ENCODE results near the gene CDHR5. TPM values are rescaled to one million over a fixed set of nuclear protein-coding genes. Genes with fewer than 3 reads are reported as not detected.
A peak's percentile ranks its signal among the peaks of the same experiment; 100 is the strongest.

The CDHR5 gene
- total and polyA plus RNA-seq, 2 experiments from 2014 or later = 0.18 to 0.27 TPM

DNA sequence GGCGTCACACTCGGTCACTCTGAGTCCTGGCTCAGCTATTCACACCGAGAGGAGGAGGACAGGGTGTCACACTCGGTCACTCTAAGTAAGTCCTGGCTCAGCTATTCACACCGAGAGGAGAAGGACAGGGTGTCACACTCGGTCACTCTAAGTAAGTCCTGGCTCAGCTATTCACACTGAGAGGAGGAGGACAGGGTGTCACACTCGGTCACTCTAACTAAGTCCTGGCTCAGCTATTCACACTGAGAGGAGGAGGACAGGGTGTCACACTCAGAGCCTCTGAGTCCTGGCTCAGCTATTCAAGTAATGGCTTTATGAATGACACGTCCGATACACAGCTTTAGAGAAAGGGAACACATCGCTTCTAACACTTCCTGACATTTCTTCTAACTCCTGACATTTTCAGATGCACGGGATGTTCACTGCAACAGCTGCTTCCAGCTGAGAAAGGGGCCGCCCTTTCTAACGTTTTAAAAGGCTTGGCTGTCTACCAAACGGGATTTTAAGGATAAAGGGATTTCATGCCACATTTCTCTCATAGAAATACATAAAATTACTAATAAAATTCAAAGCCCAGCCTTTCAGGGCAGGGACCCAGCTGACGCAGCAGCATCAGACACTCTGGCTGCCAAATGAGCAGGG, 40.4 kb upstream of the CDHR5 start:
- Histone ChIP-seq H3K9me3 (ENCODE audit: low read depth) (no peaks in the 10 kb centered on the region), H3K4me1 (ENCODE audit: low read depth) (peaks cover 8% of the 10 kb centered on the region), H3K27me3 (no peaks in the 10 kb centered on the region), H3K4me3 (no peak overlapping the region), H3K36me3 (peaks cover 2% of the 10 kb centered on the region), H3K27ac (no peak overlapping the region)
- DNase-seq (ENCODE audit: low read depth in 1 of 2, low spot score in 1 of 2) = peak in 1 of 2 donors; percentile 8
- TF ChIP-seq, protein P1, sequence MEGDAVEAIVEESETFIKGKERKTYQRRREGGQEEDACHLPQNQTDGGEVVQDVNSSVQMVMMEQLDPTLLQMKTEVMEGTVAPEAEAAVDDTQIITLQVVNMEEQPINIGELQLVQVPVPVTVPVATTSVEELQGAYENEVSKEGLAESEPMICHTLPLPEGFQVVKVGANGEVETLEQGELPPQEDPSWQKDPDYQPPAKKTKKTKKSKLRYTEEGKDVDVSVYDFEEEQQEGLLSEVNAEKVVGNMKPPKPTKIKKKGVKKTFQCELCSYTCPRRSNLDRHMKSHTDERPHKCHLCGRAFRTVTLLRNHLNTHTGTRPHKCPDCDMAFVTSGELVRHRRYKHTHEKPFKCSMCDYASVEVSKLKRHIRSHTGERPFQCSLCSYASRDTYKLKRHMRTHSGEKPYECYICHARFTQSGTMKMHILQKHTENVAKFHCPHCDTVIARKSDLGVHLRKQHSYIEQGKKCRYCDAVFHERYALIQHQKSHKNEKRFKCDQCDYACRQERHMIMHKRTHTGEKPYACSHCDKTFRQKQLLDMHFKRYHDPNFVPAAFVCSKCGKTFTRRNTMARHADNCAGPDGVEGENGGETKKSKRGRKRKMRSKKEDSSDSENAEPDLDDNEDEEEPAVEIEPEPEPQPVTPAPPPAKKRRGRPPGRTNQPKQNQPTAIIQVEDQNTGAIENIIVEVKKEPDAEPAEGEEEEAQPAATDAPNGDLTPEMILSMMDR (IDR thresholded peaks at IDR 0.05; ENCODE audit: low read depth, low read length) = no peak

DNA sequence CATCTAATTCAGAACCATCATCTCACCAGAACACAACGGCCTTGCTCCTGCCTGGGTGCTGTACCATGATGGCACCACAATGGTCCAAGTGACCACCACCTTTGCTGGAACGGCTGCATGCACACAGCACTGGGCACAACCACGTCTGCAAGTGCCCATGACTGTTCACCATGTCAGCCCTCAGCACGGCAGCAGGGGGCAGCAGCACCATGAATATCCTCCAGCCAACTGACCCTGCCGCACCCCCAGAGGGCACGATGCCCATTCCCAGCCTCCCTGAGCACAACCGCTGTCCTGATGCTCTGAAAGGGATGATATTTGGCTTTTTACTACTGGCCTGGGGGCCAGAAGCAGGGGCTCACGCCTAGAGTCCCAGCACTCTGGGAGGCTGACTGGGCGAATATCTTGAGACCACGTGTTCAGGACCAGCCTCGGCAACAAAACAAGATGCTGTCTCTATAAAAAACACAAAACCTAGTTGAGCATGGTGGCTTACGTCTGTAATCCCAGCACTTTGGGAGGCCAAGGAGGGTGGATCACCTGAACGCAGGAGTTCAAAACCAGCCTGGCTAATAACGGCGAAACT, 38.0 kb upstream of the CDHR5 start:
- no peaks in the 10 kb centered on the region for H3K9me3 ChIP-seq (ENCODE audit: low read depth)
- H3K36me3 ChIP-seq = peaks cover 2% of the 10 kb centered on the region
- no peak overlapping the region for H3K4me3 ChIP-seq
- H3K27ac ChIP-seq = no peak overlapping the region
- TF ChIP-seq, protein P1 (IDR thresholded peaks at IDR 0.05; ENCODE audit: low read depth, low read length) = peak; percentile 76
- H3K4me1 ChIP-seq (ENCODE audit: low read depth) = peaks cover 8% of the 10 kb centered on the region
- peak; percentile 57 to 68 for DNase-seq (ENCODE audit: low read depth in 1 of 2, low spot score in 1 of 2)
- H3K27me3 ChIP-seq = no peaks in the 10 kb centered on the region

DNA sequence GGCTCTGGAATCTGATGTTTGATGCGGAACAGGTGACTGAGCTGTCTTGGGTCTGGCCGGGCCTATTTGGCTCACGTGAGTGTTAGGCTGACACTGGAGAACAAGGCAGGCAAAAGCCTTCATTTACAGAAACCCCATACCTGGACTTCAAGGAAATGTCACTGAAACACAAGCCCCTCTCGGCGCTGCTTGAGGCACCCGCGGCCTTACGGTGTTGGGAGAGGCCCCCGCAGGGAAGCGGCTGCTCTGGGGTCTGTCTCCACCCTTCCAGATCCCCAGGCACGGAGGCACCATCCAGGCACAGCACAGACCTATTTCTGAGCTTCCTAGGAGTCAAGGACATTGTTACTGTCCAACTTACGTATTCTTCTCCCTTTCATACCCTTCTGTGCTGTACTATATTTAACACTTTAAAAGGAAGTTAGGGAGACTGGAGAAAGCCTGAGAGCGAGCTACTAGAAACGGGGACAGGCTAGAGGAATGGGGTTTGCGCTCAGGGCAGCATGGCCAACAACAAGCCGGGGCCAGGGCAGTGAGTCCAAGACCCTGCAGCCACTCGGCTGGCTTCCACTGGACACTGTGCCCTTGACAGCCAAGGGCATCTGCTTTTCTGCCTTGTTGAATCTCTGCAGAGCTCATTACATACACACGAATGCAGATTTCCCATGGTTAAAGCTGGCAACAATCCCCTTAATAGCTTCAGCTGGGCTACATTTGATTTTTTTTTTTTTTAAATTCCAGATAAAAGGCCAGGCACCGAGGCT, 36.1 kb upstream of the CDHR5 start:
- H3K27ac ChIP-seq = peak overlapping the region; percentile 91

DNA sequence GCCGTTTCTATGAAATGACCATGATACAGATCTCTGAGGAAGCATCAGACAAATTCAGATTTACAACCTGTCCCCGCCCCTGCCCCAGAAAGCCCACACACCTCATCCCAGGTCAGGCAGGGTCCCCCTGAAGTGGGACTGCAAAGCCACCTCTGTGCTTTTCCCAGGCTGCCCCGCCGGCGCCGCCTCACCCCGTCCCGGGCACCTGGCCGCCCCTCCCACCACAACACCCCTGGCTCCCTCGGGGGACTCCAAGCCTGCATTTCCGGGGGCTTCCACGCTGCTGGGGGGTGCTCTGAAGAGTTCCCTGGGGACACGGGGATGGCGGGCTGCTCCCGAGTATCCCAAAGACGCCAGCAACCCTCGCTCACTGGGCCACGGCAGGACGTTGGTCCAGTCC, 35.5 kb upstream of the CDHR5 start:
- H3K4me1 ChIP-seq (ENCODE audit: low read depth) = peaks cover 8% of the 10 kb centered on the region
- no peaks in the 10 kb centered on the region for H3K27me3 ChIP-seq
- H3K36me3 ChIP-seq = no peaks in the 10 kb centered on the region
- H3K27ac ChIP-seq = peak overlapping the region; percentile 91
- no peak overlapping the region for H3K4me3 ChIP-seq
- H3K9me3 ChIP-seq (ENCODE audit: low read depth) = no peaks in the 10 kb centered on the region
- DNase-seq (ENCODE audit: low read depth in 1 of 2, low spot score in 1 of 2) = no peak
- TF ChIP-seq, protein P1 (IDR thresholded peaks at IDR 0.05; ENCODE audit: low read depth, low read length) = no peak

More for the DNA sequence above, 36.1 kb upstream of the CDHR5 start:
- Histone ChIP-seq H3K9me3 (ENCODE audit: low read depth) (no peaks in the 10 kb centered on the region), H3K4me3 (no peak overlapping the region), H3K4me1 (ENCODE audit: low read depth) (peaks cover 8% of the 10 kb centered on the region), H3K36me3 (peaks cover 2% of the 10 kb centered on the region), H3K27me3 (no peaks in the 10 kb centered on the region)
- no peak for DNase-seq (ENCODE audit: low read depth in 1 of 2, low spot score in 1 of 2)
- TF ChIP-seq, protein P1 (IDR thresholded peaks at IDR 0.05; ENCODE audit: low read depth, low read length) = no peak

DNA sequence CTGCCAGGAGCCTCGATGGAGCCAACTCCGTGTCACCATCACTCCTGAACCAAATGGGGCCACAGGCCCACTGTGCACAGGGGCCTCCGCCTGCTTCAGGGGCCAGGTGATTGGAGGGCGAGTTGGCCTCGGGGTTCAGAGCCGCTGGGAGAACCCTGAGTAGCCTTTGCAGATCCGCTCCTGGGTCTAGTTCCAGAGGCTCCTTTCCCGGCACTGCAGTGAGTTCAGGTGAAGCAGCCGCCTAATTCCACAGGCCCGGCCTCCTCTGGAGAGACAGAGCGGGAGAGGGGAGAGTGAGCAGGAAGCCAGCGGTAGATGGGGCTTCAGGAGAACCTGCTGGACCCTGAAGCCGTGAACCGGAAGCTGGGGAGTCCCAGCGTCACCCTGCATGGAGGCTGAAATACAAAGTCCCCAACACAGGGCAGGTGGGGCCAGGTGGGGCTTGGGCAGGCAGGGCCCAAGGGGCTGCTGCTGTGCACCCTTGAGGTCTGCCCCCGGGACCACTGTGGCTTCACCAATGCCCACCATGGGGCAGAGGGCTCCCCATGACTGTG, 34.9 kb upstream of the CDHR5 start:
- Histone ChIP-seq H3K27ac (no peak overlapping the region), H3K36me3 (no peaks in the 10 kb centered on the region), H3K9me3 (ENCODE audit: low read depth) (no peaks in the 10 kb centered on the region), H3K4me1 (ENCODE audit: low read depth) (peaks cover 8% of the 10 kb centered on the region), H3K27me3 (no peaks in the 10 kb centered on the region), H3K4me3 (no peak overlapping the region)
- TF ChIP-seq, protein P1 (IDR thresholded peaks at IDR 0.05; ENCODE audit: low read depth, low read length) = no peak
- no peak for DNase-seq (ENCODE audit: low read depth in 1 of 2, low spot score in 1 of 2)

Measured in cardiac muscle cell (in vitro differentiated cells and primary cell).